ENCODE measurements around the gene CORO6.

DNA sequence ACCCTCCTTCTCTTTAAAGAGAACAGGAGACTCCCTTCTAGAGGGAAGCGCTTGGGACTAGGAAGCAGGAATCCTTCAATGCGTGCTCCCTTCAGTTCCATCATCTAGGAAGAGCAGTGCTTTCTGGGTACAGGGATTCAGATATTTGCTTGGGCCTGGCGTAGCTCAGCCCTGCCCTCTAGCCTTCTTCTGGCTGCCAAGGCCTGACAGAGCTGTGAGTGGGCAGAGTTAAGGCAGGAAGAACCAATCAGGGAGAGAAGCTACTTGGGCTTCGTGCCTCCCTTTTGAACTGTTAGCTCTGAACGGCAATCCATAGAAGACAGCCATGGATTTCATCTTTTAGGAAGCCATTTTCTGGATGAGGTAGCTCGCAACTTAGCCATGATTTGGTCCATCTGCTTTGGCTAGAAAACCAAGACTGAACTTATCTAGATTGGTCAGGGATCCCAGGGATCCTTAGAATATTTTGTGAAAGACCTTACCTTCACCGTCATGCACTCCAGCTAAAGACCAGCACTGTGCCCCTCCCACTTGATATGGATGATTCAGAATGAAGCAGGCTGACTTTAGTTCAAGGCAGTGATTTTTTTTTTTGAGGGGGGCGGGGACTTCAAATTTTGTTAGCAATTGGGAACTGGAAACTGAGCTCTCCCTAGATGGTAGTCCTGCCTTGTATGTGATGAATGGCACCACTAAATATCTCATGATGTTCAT lies 2.5 kb upstream of the CORO6 start:
- TF ChIP-seq, protein P1, sequence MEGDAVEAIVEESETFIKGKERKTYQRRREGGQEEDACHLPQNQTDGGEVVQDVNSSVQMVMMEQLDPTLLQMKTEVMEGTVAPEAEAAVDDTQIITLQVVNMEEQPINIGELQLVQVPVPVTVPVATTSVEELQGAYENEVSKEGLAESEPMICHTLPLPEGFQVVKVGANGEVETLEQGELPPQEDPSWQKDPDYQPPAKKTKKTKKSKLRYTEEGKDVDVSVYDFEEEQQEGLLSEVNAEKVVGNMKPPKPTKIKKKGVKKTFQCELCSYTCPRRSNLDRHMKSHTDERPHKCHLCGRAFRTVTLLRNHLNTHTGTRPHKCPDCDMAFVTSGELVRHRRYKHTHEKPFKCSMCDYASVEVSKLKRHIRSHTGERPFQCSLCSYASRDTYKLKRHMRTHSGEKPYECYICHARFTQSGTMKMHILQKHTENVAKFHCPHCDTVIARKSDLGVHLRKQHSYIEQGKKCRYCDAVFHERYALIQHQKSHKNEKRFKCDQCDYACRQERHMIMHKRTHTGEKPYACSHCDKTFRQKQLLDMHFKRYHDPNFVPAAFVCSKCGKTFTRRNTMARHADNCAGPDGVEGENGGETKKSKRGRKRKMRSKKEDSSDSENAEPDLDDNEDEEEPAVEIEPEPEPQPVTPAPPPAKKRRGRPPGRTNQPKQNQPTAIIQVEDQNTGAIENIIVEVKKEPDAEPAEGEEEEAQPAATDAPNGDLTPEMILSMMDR (conservative IDR thresholded peaks at IDR 0.05) = no peak
- TF ChIP-seq ZFX (IDR thresholded peaks at IDR 0.05) = no peak
